SU-DHL-6 (cell line): ENCODE measurements around the gene DCDC1.

Experiments used
- H2AFZ ChIP-seq: fragments of 200-600 bp; sonication (generic); 2 replicates; pipeline ENCODE4 v1.6.1; 2014; ENCODE audit warnings: low read depth, mild to moderate bottlenecking, moderate library complexity, mixed read lengths, antibody characterized with exemption, low read length; ENCODE audit not compliant: severe bottlenecking
- H3F3A ChIP-seq: fragments of 200-600 bp; shearing (Covaris generic); 2 replicates; pipeline ENCODE4 v1.6.0; 2016; ENCODE audit warnings: antibody characterized with exemption, mild to moderate bottlenecking; ENCODE audit not compliant: insufficient read depth
- H3K27ac ChIP-seq: fragments of 200-600 bp; sonication (generic); 2 replicates; pipeline ENCODE4 v1.5.1; 2016; ENCODE audit warnings: low read depth, mild to moderate bottlenecking, low read length, moderate library complexity, mixed read lengths
- H3K27me3 ChIP-seq: fragments of 200-600 bp; sonication (generic), shearing (Covaris generic); 2 replicates; pipeline ENCODE4 v1.6.0; 2014; ENCODE audit warnings: mild to moderate bottlenecking, low read length
- H3K36me3 ChIP-seq: fragments of 200-600 bp; sonication (generic); 2 replicates; pipeline ENCODE4 v1.6.1; 2014; ENCODE audit warnings: mild to moderate bottlenecking, low read length, mixed read lengths
- H3K4me2 ChIP-seq: fragments of 300-600, 200-600 bp; shearing (Covaris generic), sonication (generic); 2 replicates; pipeline ENCODE4 v1.6.0; 2014; ENCODE audit warnings: low read length, low read depth, mild to moderate bottlenecking; ENCODE audit not compliant: poor library complexity, severe bottlenecking
- H3K4me3 ChIP-seq: fragments of 200-600 bp; sonication (generic); 2 replicates; pipeline ENCODE4 v1.5.1; 2014; ENCODE audit warnings: antibody characterized with exemption, low read length, mild to moderate bottlenecking, mixed read lengths; ENCODE audit not compliant: insufficient read depth, poor library complexity, severe bottlenecking
- H3K79me2 ChIP-seq: fragments of 200-600 bp; sonication (generic); 2 replicates; pipeline ENCODE4 v1.6.1; 2014; ENCODE audit warnings: mild to moderate bottlenecking, low read length, moderate library complexity; ENCODE audit not compliant: insufficient read depth
- H3K9ac ChIP-seq: fragments of 200-600 bp; sonication (generic); 2 replicates; pipeline ENCODE4 v1.7.0; 2014; ENCODE audit warnings: mild to moderate bottlenecking, low read length
- H3K9me2 ChIP-seq: fragments of 200-600 bp; sonication (generic); replicated peaks from 2 replicates; pipeline ENCODE4 v1.6.1; 2014; ENCODE audit warnings: low read length; ENCODE audit not compliant: insufficient read depth
- H3K9me3 ChIP-seq: fragments of 200-600 bp; sonication (generic); 2 replicates; pipeline ENCODE4 v1.6.1; 2014; ENCODE audit warnings: low read length, mixed read lengths; ENCODE audit not compliant: insufficient read depth
- H4K20me1 ChIP-seq: fragments of 200-600 bp; sonication (generic); 2 replicates; pipeline ENCODE4 v1.6.1; 2014; ENCODE audit warnings: low read depth, mild to moderate bottlenecking, antibody characterized with exemption, low read length, moderate library complexity, mixed read lengths
- EZH2phosphoT487 ChIP-seq: fragments of 200-600 bp; sonication (generic), shearing (Covaris generic); conservative IDR thresholded peaks from 2 replicates; pipeline ENCODE4 v1.6.1; 2018; ENCODE audit warnings: mild to moderate bottlenecking, antibody characterized with exemption, low read length, moderate library complexity, mixed read lengths
- TF ChIP-seq, protein P1 (sequence below): fragments of 200-600 bp; sonication (generic); IDR thresholded peaks from one replicate; pipeline ENCODE4 v1.5.1; 2017; ENCODE audit warnings: antibody characterized with exemption, mild to moderate bottlenecking, low read length, moderate library complexity; ENCODE audit not compliant: insufficient read depth, poor library complexity, severe bottlenecking

The DCDC1 gene

DNA sequence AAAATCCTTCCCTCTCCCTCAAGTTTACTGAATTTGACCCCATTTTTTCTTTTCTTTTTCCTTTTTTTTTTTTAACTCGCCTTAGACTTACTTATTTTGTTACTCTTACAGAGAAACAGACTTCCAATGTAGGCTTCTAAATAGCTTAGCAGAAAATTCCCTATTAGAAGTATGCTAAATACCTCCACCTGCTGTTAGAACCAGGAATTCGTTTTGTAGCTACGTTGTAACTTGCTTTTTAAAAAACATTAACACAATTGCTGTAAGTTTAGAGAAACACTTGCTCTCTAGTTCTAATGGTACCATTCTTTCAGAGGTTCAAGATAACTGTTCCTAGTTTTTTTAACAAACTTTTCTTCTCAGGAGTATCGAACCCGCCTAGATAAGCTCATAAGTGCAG is 324.2 kb downstream of the DCDC1 start:
- Histone ChIP-seq H3F3A (no peaks in the 10 kb centered on the region), H3K79me2 (no peaks in the 10 kb centered on the region), H3K36me3 (no peaks in the 10 kb centered on the region), H4K20me1 (no peaks in the 10 kb centered on the region), H3K4me2 (no peak overlapping the region), H3K27ac (no peak overlapping the region), H2AFZ (no peak overlapping the region), H3K4me3 (no peak overlapping the region), H3K9me2 (no peaks in the 10 kb centered on the region), H3K9me3 (no peaks in the 10 kb centered on the region), H3K27me3 (no peaks in the 10 kb centered on the region), H3K9ac (no peak overlapping the region)
- no peak for TF ChIP-seq EZH2phosphoT487
- TF ChIP-seq, protein P1, sequence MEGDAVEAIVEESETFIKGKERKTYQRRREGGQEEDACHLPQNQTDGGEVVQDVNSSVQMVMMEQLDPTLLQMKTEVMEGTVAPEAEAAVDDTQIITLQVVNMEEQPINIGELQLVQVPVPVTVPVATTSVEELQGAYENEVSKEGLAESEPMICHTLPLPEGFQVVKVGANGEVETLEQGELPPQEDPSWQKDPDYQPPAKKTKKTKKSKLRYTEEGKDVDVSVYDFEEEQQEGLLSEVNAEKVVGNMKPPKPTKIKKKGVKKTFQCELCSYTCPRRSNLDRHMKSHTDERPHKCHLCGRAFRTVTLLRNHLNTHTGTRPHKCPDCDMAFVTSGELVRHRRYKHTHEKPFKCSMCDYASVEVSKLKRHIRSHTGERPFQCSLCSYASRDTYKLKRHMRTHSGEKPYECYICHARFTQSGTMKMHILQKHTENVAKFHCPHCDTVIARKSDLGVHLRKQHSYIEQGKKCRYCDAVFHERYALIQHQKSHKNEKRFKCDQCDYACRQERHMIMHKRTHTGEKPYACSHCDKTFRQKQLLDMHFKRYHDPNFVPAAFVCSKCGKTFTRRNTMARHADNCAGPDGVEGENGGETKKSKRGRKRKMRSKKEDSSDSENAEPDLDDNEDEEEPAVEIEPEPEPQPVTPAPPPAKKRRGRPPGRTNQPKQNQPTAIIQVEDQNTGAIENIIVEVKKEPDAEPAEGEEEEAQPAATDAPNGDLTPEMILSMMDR: no peak

DNA sequence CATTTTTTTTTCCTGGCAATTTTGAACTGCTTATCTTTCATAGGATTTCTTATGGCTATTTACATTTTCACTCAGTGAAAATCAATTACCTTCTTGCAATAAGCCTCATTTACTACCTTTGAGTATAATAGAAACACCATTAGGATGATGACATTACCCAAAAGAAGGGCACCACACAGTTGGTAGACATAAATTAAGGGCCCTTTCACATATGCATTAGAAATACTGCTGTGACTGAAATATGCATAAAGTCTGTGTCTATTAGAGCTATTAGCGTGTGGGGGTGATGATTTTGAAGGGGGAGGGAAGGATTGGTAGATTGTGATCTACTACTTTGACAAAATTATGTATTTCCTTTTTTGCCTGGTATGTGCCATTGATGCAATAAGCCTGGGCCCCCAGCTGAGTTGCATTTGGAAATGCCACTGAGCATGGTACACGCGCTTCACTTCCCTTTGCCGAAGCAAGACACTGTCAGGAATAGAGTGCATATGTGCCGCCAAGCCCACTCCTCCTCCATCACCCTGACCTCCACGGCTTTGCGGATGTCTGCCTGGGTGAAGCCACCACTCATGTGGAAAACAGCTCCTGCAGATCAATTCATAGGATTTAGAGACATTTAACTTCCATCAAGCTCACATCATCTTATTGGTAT is 339.3 kb downstream of the DCDC1 start:
- TF ChIP-seq, protein P1: no peak
- TF ChIP-seq EZH2phosphoT487: no peak
- H3F3A ChIP-seq: no peaks in the 10 kb centered on the region

DNA sequence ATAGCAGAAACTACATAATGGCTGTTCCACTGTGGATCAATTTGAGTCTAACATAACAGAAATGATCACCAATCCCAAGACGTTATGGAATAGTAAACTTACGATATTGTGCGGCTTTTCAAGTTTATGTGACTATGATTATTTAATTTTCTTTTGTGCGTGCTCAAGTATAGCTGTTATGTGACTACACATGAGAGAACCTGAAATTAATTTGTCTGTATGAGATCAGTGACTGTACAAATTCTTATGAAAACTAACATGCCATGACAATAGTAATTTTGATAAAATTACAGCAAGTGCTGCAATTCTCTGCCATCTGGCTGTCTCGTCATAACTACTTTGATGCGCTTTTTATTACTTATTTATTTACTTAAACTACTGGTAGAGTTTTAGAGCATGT is 343.2 kb downstream of the DCDC1 start:
- no peak overlapping the region for H3K9ac ChIP-seq
- TF ChIP-seq, protein P1: no peak
- TF ChIP-seq EZH2phosphoT487: no peak
- no peaks in the 10 kb centered on the region for H3K9me3 ChIP-seq
- no peak overlapping the region for H3K4me3 ChIP-seq
- H3F3A ChIP-seq: no peaks in the 10 kb centered on the region
- no peak overlapping the region for H2AFZ ChIP-seq
- no peak overlapping the region for H3K27ac ChIP-seq
- no peaks in the 10 kb centered on the region for H3K9me2 ChIP-seq
- H3K27me3 ChIP-seq: no peaks in the 10 kb centered on the region
- H3K36me3 ChIP-seq: no peaks in the 10 kb centered on the region
- H3K79me2 ChIP-seq: no peaks in the 10 kb centered on the region
- no peaks in the 10 kb centered on the region for H4K20me1 ChIP-seq
- H3K4me2 ChIP-seq: no peak overlapping the region

More for the DNA sequence above, 339.3 kb downstream of the DCDC1 start:
- Histone ChIP-seq H3K27me3 (no peaks in the 10 kb centered on the region), H3K27ac (no peak overlapping the region), H3K9me2 (no peaks in the 10 kb centered on the region), H3K79me2 (no peaks in the 10 kb centered on the region), H4K20me1 (no peaks in the 10 kb centered on the region), H2AFZ (no peak overlapping the region), H3K9me3 (no peaks in the 10 kb centered on the region), H3K9ac (no peak overlapping the region), H3K4me2 (no peak overlapping the region), H3K4me3 (no peak overlapping the region), H3K36me3 (no peaks in the 10 kb centered on the region)
